Tibial artery (tissue), 4 donors: ENCODE results near the gene NEDD4L.

Experiments
- DNase-seq, 2 donors: peaks; one replicate each; pipeline ENCODE4 v3.0.0-alpha.2; 2019
- H3K27ac ChIP-seq, 2 donors: fragments of 200-600 bp; sonication (generic) in 1 of 2; 1 replicate in 1 of 2; 2 replicates in 1 of 2; pipeline ENCODE4 v1.5.1; 2018 to 2019; ENCODE audit warnings: mild to moderate bottlenecking in 1 of 2
- H3K27me3 ChIP-seq, 2 donors: fragments of 200-600 bp; sonication (generic) in 1 of 2; one replicate each; pipeline versions ENCODE4 v1.5.1 to v1.6.0; 2016 to 2019
- H3K36me3 ChIP-seq, 3 donors: fragments of 200-600 bp; sonication (generic) in 2 of 3; one replicate each; pipeline ENCODE4 v1.5.1; 2016 to 2019; ENCODE audit warnings: mild to moderate bottlenecking in 2 of 3
- H3K4me1 ChIP-seq, 4 donors: fragments of 200-600 bp; sonication (generic) in 2 of 4; 1 replicate in 3 of 4; 2 replicates in 1 of 4; pipeline ENCODE4 v1.5.1; 2016 to 2019
- H3K4me3 ChIP-seq, 2 donors: fragments of 200-600 bp; sonication (generic) in 1 of 2; 1 replicate in 1 of 2; 2 replicates in 1 of 2; pipeline ENCODE4 v1.5.1; 2018 to 2019; ENCODE audit warnings: mild to moderate bottlenecking in 2 of 2
- H3K9me3 ChIP-seq, 3 donors: fragments of 200-600 bp; sonication (generic) in 1 of 3; one replicate each; pipeline ENCODE4 v1.5.1; 2016 to 2019
- CTCF ChIP-seq, 2 experiments: fragments of 200-600 bp in 1 of 2; fragments of 450-650 bp in 1 of 2; IDR thresholded peaks; one replicate each; pipeline ENCODE4 v1.5.1; 2017 to 2019; ENCODE audit warnings: antibody characterized with exemption in 2 of 2, mild to moderate bottlenecking in 1 of 2, moderate library complexity in 1 of 2
- intact Hi-C: fragments of 100-400 bp; cut with DNase I; formaldehyde crosslinking; loops from one replicate; pipeline ENCODE4 v1.15.0; 2023; ENCODE audit warnings: low total_unique reads

Gene NEDD4L

DNA sequence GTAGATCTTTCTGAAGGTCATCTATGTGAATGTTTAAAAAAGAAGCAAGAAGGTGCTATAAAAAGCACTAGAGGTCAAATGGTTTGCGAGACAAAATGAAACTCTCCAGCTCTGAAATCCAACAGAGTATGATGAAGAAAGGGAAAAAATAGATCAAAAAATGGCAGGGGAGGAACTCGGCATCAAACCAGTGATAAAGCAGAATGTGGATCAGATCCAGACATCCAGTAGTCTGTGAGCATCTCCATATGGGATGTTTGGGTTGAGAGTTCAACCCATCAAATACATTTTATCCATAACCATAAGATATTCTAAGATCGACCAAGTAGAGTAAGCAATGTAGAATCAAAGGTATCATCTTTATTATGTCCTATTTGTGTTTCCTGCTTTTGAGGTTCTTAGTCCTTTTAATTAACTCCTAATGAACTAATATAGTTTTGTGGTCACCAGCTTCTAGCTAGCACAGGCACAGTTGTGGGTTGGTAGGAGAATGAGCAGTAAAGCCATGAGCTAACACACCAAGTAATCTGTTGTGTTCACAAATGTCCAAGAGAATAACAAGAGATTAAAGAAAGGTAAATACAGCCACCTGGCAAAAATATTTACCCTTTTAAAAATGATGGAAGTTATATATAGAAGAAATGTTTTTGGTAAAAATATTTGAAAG is 160.9 kb downstream of the NEDD4L start:
- no peak overlapping the region for H3K4me3 ChIP-seq
- no peak for DNase-seq
- no peak for TF ChIP-seq CTCF (IDR thresholded peaks at IDR 0.05)
- H3K9me3 ChIP-seq, result no peaks in the 10 kb centered on the region
- peaks cover 0 to 9% (median 0%) of the 10 kb centered on the region in 4 donors for H3K4me1 ChIP-seq
- no peaks in the 10 kb centered on the region for H3K36me3 ChIP-seq
- peaks cover 0 to 3% of the 10 kb centered on the region in 2 donors for H3K27me3 ChIP-seq
- no peak overlapping the region for H3K27ac ChIP-seq
- intact Hi-C loops, result no loop called here

- Histone ChIP-seq H3K27ac (no peak overlapping the region), H3K9me3 (no peaks in the 10 kb centered on the region), H3K36me3 (no peaks in the 10 kb centered on the region), H3K4me1 (peaks cover 0 to 9% (median 0%) of the 10 kb centered on the region in 4 donors), H3K4me3 (no peak overlapping the region), H3K27me3 (peaks cover 0 to 4% of the 10 kb centered on the region in 2 donors)
- intact Hi-C loops, result no loop called here
- no peak for TF ChIP-seq CTCF (IDR thresholded peaks at IDR 0.05)
- no peak for DNase-seq
These were observed 161.6 kb downstream of the NEDD4L start for GRCh38 chr18:58205443-58206160.

- DNase-seq, result no peak
- no peak overlapping the region for H3K27ac ChIP-seq
- no peaks in the 10 kb centered on the region for H3K36me3 ChIP-seq
- no peaks in the 10 kb centered on the region for H3K9me3 ChIP-seq
- intact Hi-C loops, result no loop called here
- peaks cover 0 to 9% (median 0%) of the 10 kb centered on the region in 4 donors for H3K4me1 ChIP-seq
- TF ChIP-seq CTCF (IDR thresholded peaks at IDR 0.05), result no peak
- H3K4me3 ChIP-seq, result no peak overlapping the region
- peaks cover 0 to 4% of the 10 kb centered on the region in 2 donors for H3K27me3 ChIP-seq
These were observed 163.6 kb downstream of the NEDD4L start for GRCh38 chr18:58207520-58208152.

- no peaks in the 10 kb centered on the region for H3K36me3 ChIP-seq
- TF ChIP-seq CTCF (IDR thresholded peaks at IDR 0.05), result no peak
- no peak for DNase-seq
- H3K27me3 ChIP-seq, result peaks cover 0 to 4% of the 10 kb centered on the region in 2 donors
- peaks cover 0 to 9% (median 0%) of the 10 kb centered on the region in 4 donors for H3K4me1 ChIP-seq
- intact Hi-C loops, result no loop called here
- H3K9me3 ChIP-seq, result no peaks in the 10 kb centered on the region
- H3K4me3 ChIP-seq, result no peak overlapping the region
- no peak overlapping the region for H3K27ac ChIP-seq
These were observed 164.3 kb downstream of the NEDD4L start for GRCh38 chr18:58208207-58208932.

- Histone ChIP-seq H3K36me3 (no peaks in the 10 kb centered on the region), H3K4me3 (no peak overlapping the region), H3K9me3 (no peaks in the 10 kb centered on the region), H3K4me1 (peaks cover 0 to 9% (median 0%) of the 10 kb centered on the region in 4 donors), H3K27ac (no peak overlapping the region), H3K27me3 (peaks cover 0 to 4% of the 10 kb centered on the region in 2 donors)
- DNase-seq, result no peak
- intact Hi-C loops, result no loop called here
- TF ChIP-seq CTCF (IDR thresholded peaks at IDR 0.05), result no peak
These were observed 165.3 kb downstream of the NEDD4L start for GRCh38 chr18:58209326-58209725.
